Liver (tissue), 9 donors: ENCODE results near the gene INTS4. TPM values are rescaled to one million over a fixed set of nuclear protein-coding genes. Genes with fewer than 3 reads are reported as not detected.

Source experiments
- DNase-seq: peaks from one replicate; pipeline ENCODE4 v3.0.0-alpha.2; 2017; ENCODE audit warnings: low spot score
- H3K27ac ChIP-seq, 2 donors: one replicate each; pipeline ENCODE4 v1.7.0; 2013; ENCODE audit warnings: inconsistent platforms in 2 of 2, low read length in 2 of 2, control low read depth in 1 of 2, low read depth in 1 of 2, mild to moderate bottlenecking in 1 of 2
- H3K27me3 ChIP-seq, 4 donors: one replicate each; pipeline versions ENCODE4 v1.6.1 to v1.7.0; 2013; ENCODE audit warnings: low read length in 3 of 4, inconsistent platforms in 1 of 4, mild to moderate bottlenecking in 1 of 4, moderate library complexity in 1 of 4; ENCODE audit not compliant: control insufficient read depth in 4 of 4, insufficient read depth in 4 of 4
- H3K36me3 ChIP-seq, 4 donors: one replicate each; pipeline versions ENCODE4 v1.6.1 to v1.7.0; 2013; ENCODE audit warnings: low read length in 3 of 4, mild to moderate bottlenecking in 3 of 4, low read depth in 1 of 4, moderate library complexity in 1 of 4; ENCODE audit not compliant: control insufficient read depth in 4 of 4, insufficient read depth in 3 of 4
- H3K4me1 ChIP-seq, 4 donors: one replicate each; pipeline versions ENCODE4 v1.6.1 to v1.7.0; 2013; ENCODE audit warnings: low read length in 3 of 4, mild to moderate bottlenecking in 3 of 4, moderate library complexity in 1 of 4; ENCODE audit not compliant: control insufficient read depth in 4 of 4, insufficient read depth in 4 of 4
- H3K4me3 ChIP-seq, 3 donors: one replicate each; pipeline versions ENCODE4 v1.6.1 to v1.7.0; 2013; ENCODE audit warnings: low read length in 3 of 3, control low read depth in 1 of 3, low read depth in 1 of 3, mild to moderate bottlenecking in 1 of 3
- H3K9ac ChIP-seq, 2 donors: one replicate each; pipeline ENCODE4 v1.7.0; 2013; ENCODE audit warnings: low read length in 2 of 2, mild to moderate bottlenecking in 2 of 2, moderate library complexity in 2 of 2, control low read depth in 1 of 2, low read depth in 1 of 2
- H3K9me3 ChIP-seq, 4 donors: one replicate each; pipeline versions ENCODE4 v1.6.1 to v1.7.0; 2013; ENCODE audit warnings: low read length in 3 of 4; ENCODE audit not compliant: control insufficient read depth in 4 of 4
- ATF3 ChIP-seq: IDR thresholded peaks from 2 replicates; pipeline ENCODE4 v1.6.1; 2016; ENCODE audit warnings: antibody characterized with exemption
- EGR1 ChIP-seq, 2 donors: IDR thresholded peaks; 2 replicates each; pipeline ENCODE4 v1.6.1; 2016 to 2018; ENCODE audit warnings: antibody characterized with exemption in 2 of 2, low read depth in 2 of 2
- FOXA1 ChIP-seq: IDR thresholded peaks from 2 replicates; pipeline ENCODE4 v1.6.1; 2016; ENCODE audit warnings: antibody characterized with exemption
- FOXA2 ChIP-seq: IDR thresholded peaks from 2 replicates; pipeline ENCODE4 v1.6.1; 2016; ENCODE audit warnings: antibody characterized with exemption
- GABPA ChIP-seq, 2 donors: IDR thresholded peaks in 1 of 2; conservative IDR thresholded peaks in 1 of 2; 2 replicates each; pipeline ENCODE4 v1.6.1; 2016; ENCODE audit warnings: antibody characterized with exemption in 2 of 2, mild to moderate bottlenecking in 1 of 2, moderate library complexity in 1 of 2
- HNF4A ChIP-seq, 2 donors: conservative IDR thresholded peaks; 2 replicates each; pipeline ENCODE4 v1.6.1; 2016; ENCODE audit warnings: antibody characterized with exemption in 2 of 2, mild to moderate bottlenecking in 2 of 2
- HNF4G ChIP-seq: IDR thresholded peaks from 2 replicates; pipeline ENCODE4 v1.6.1; 2016; ENCODE audit warnings: antibody characterized with exemption
- JUND ChIP-seq, 2 donors: IDR thresholded peaks; 2 replicates each; pipeline ENCODE4 v1.6.1; 2016; ENCODE audit warnings: antibody characterized with exemption in 2 of 2
- MAX ChIP-seq: IDR thresholded peaks from 2 replicates; pipeline ENCODE4 v1.6.1; 2016; ENCODE audit warnings: antibody characterized with exemption
- NR2F2 ChIP-seq: IDR thresholded peaks from 2 replicates; pipeline ENCODE4 v1.6.1; 2016; ENCODE audit warnings: antibody characterized with exemption
- RAD21 ChIP-seq, 2 donors: IDR thresholded peaks; 2 replicates each; pipeline ENCODE4 v1.6.1; 2016; ENCODE audit warnings: antibody characterized with exemption in 2 of 2, mild to moderate bottlenecking in 2 of 2
- RXRA ChIP-seq, 2 donors: IDR thresholded peaks; 2 replicates each; pipeline ENCODE4 v1.6.1; 2017 to 2018; ENCODE audit warnings: antibody characterized with exemption in 2 of 2, mild to moderate bottlenecking in 1 of 2
- SP1 ChIP-seq: IDR thresholded peaks from 2 replicates; pipeline ENCODE4 v1.6.1; 2018; ENCODE audit warnings: antibody characterized with exemption, mild to moderate bottlenecking
- TAF1 ChIP-seq: conservative IDR thresholded peaks from 2 replicates; pipeline ENCODE4 v1.6.1; 2016; ENCODE audit warnings: antibody characterized with exemption, mild to moderate bottlenecking
- YY1 ChIP-seq: IDR thresholded peaks from 2 replicates; pipeline ENCODE4 v1.6.1; 2016; ENCODE audit warnings: antibody characterized with exemption, mild to moderate bottlenecking
- WGBS: extraction: QIAGEN DNeasy Blood & Tissue Kit; methylation state at CpG from one replicate; pipeline ENCODE4 v1.1.7; 2013; 5-methylcytosine and 5-hydroxymethylcytosine counted together
- polyA plus RNA-seq, 2 donors: library from polyadenylated mRNA; stranded (reverse) in 1 of 2; unstranded in 1 of 2; fragments of 200-250 nt in 1 of 2; fragments of >200 nt in 1 of 2; fragmentation: Nextera tagmentation in 1 of 2; extraction: Ambion mirVana in 1 of 2; gene quantifications; one replicate each; pipeline versions ENCODE4 v1.2.1 to v1.2.3, GENCODE V29; 2013 to 2015
- total RNA-seq, 2 donors: library from RNA; depleted of rRNA; stranded (reverse); fragments of >200 nt; gene quantifications; one replicate each; pipeline ENCODE4 v1.2.3, GENCODE V29; 2014
- TF ChIP-seq, protein P1 (sequence below): IDR thresholded peaks from 2 replicates; pipeline ENCODE4 v1.6.1; 2016; ENCODE audit warnings: antibody characterized with exemption
- TF ChIP-seq, protein P2 (sequence below): IDR thresholded peaks from 2 replicates; pipeline ENCODE4 v1.6.1; 2016; ENCODE audit warnings: antibody characterized with exemption, mild to moderate bottlenecking
- TF ChIP-seq, protein P3 (sequence below): fragments of 150-350 bp; IDR thresholded peaks from 2 replicates; pipeline ENCODE4 v1.5.1; 2017; ENCODE audit warnings: improper control_type of control experiment, low read depth, low read length; ENCODE audit not compliant: missing input control
- donor health status: healthy.
- donor health status: healthy.
- donor health status: healthy.
- donor health status: healthy.
- donor health status: healthy.

Gene INTS4
- total and polyA plus RNA-seq, 4 donors, result 7.9 to 19.1 (median 15.0) TPM

DNA sequence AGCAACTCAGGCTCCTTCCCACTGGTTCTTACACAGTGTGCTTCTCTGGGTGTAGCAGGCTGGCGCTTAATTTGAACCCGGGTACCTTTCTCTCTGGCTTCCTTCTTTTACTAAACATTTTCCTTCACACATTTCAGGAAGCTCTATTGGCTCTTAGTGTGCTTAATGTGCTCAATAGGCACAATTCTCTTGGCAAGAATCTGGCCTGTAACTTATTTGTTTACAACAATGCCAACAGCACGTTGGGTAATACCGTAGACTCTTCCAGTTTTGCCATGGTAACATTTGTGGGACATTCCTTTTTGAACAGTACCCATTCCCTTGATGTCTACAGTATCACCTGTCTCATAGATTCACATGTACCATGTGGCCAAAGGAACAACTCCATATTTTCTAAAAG lies 125.7 kb downstream of the INTS4 start:
- Histone ChIP-seq H3K27me3 (no peaks in the 10 kb centered on the region), H3K9me3 (no peaks in the 10 kb centered on the region), H3K9ac (no peak overlapping the region), H3K4me3 (no peak overlapping the region), H3K27ac (no peak overlapping the region), H3K36me3 (peaks cover 0 to 21% (median 9%) of the 10 kb centered on the region in 4 donors), H3K4me1 (no peaks in the 10 kb centered on the region)
- no peak for DNase-seq
- TF ChIP-seq MAX, result no peak
- no peak for TF ChIP-seq HNF4A (conservative IDR thresholded peaks at IDR 0.05)
- TF ChIP-seq FOXA1, result no peak
- TF ChIP-seq HNF4G, result no peak
- no peak for TF ChIP-seq EGR1 (IDR thresholded peaks at IDR 0.05; ENCODE audit: low read depth in 2 of 2)
- TF ChIP-seq, protein P1, sequence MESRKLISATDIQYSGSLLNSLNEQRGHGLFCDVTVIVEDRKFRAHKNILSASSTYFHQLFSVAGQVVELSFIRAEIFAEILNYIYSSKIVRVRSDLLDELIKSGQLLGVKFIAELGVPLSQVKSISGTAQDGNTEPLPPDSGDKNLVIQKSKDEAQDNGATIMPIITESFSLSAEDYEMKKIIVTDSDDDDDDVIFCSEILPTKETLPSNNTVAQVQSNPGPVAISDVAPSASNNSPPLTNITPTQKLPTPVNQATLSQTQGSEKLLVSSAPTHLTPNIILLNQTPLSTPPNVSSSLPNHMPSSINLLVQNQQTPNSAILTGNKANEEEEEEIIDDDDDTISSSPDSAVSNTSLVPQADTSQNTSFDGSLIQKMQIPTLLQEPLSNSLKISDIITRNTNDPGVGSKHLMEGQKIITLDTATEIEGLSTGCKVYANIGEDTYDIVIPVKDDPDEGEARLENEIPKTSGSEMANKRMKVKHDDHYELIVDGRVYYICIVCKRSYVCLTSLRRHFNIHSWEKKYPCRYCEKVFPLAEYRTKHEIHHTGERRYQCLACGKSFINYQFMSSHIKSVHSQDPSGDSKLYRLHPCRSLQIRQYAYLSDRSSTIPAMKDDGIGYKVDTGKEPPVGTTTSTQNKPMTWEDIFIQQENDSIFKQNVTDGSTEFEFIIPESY, result no peak
- TF ChIP-seq, protein P2, sequence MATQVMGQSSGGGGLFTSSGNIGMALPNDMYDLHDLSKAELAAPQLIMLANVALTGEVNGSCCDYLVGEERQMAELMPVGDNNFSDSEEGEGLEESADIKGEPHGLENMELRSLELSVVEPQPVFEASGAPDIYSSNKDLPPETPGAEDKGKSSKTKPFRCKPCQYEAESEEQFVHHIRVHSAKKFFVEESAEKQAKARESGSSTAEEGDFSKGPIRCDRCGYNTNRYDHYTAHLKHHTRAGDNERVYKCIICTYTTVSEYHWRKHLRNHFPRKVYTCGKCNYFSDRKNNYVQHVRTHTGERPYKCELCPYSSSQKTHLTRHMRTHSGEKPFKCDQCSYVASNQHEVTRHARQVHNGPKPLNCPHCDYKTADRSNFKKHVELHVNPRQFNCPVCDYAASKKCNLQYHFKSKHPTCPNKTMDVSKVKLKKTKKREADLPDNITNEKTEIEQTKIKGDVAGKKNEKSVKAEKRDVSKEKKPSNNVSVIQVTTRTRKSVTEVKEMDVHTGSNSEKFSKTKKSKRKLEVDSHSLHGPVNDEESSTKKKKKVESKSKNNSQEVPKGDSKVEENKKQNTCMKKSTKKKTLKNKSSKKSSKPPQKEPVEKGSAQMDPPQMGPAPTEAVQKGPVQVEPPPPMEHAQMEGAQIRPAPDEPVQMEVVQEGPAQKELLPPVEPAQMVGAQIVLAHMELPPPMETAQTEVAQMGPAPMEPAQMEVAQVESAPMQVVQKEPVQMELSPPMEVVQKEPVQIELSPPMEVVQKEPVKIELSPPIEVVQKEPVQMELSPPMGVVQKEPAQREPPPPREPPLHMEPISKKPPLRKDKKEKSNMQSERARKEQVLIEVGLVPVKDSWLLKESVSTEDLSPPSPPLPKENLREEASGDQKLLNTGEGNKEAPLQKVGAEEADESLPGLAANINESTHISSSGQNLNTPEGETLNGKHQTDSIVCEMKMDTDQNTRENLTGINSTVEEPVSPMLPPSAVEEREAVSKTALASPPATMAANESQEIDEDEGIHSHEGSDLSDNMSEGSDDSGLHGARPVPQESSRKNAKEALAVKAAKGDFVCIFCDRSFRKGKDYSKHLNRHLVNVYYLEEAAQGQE, result no peak
- TF ChIP-seq GABPA (IDR thresholded peaks at IDR 0.05 in 1 of 2, conservative IDR thresholded peaks at IDR 0.05 in 1 of 2), result no peak
- no peak for TF ChIP-seq FOXA2
- WGBS, result 64% methylated on average over 4 of the region's 4 CpGs

GRCh38 chr11:77866336-77866735 lies 128.1 kb downstream of the INTS4 start:
- Histone ChIP-seq H3K36me3 (peaks cover 0 to 14% (median 4%) of the 10 kb centered on the region in 4 donors), H3K27me3 (no peaks in the 10 kb centered on the region), H3K4me1 (no peaks in the 10 kb centered on the region), H3K9me3 (no peaks in the 10 kb centered on the region), H3K27ac (no peak overlapping the region), H3K9ac (no peak overlapping the region), H3K4me3 (no peak overlapping the region)
- TF ChIP-seq MAX (no peak), JUND (IDR thresholded peaks at IDR 0.05) (no peak), YY1 (no peak), RXRA (IDR thresholded peaks at IDR 0.05) (no peak), FOXA2 (no peak), RAD21 (IDR thresholded peaks at IDR 0.05) (no peak), GABPA (IDR thresholded peaks at IDR 0.05 in 1 of 2, conservative IDR thresholded peaks at IDR 0.05 in 1 of 2) (no peak), NR2F2 (no peak), HNF4G (no peak), EGR1 (IDR thresholded peaks at IDR 0.05; ENCODE audit: low read depth in 2 of 2) (no peak), TAF1 (no peak), SP1 (no peak), ATF3 (no peak), FOXA1 (no peak), HNF4A (conservative IDR thresholded peaks at IDR 0.05) (no peak)
- TF ChIP-seq, protein P3, sequence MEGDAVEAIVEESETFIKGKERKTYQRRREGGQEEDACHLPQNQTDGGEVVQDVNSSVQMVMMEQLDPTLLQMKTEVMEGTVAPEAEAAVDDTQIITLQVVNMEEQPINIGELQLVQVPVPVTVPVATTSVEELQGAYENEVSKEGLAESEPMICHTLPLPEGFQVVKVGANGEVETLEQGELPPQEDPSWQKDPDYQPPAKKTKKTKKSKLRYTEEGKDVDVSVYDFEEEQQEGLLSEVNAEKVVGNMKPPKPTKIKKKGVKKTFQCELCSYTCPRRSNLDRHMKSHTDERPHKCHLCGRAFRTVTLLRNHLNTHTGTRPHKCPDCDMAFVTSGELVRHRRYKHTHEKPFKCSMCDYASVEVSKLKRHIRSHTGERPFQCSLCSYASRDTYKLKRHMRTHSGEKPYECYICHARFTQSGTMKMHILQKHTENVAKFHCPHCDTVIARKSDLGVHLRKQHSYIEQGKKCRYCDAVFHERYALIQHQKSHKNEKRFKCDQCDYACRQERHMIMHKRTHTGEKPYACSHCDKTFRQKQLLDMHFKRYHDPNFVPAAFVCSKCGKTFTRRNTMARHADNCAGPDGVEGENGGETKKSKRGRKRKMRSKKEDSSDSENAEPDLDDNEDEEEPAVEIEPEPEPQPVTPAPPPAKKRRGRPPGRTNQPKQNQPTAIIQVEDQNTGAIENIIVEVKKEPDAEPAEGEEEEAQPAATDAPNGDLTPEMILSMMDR, result no peak
- TF ChIP-seq, protein P1, result no peak
- TF ChIP-seq, protein P2, result no peak
- 97% methylated on average over 1 of the region's 1 CpG for WGBS
- no peak for DNase-seq
